ENCODE measurements around the gene ZFHX2. TPM values are rescaled to one million over a fixed set of nuclear protein-coding genes. Genes with fewer than 3 reads are reported as not detected.

Gene ZFHX2
- total and polyA plus RNA-seq, 2 of the 13 experiments (the other 11 are each of a cell fraction or from before 2014, with no cell fraction given), result 0.17 to 0.44 TPM

- TF ChIP-seq PREB (CRISPR knock-in tag; IDR thresholded peaks at IDR 0.05), result no peak
- no peak for TF ChIP-seq RCOR2 (CRISPR knock-in tag; IDR thresholded peaks at IDR 0.05)
- no peak for TF ChIP-seq NRL (CRISPR knock-in tag; IDR thresholded peaks at IDR 0.05; ENCODE audit: borderline replicate concordance)
- TF ChIP-seq ZNF510 (CRISPR knock-in tag; IDR thresholded peaks at IDR 0.05; ENCODE audit: low read depth), result no peak
- TF ChIP-seq FOXO1 (CRISPR knock-in tag; IDR thresholded peaks at IDR 0.05), result 0 out of 2 replicates have a peak, but pooled peaks have one; percentile 3
- TF ChIP-seq CEBPG (CRISPR knock-in tag; IDR thresholded peaks at IDR 0.05), result no peak
- 0 out of 2 replicates have a peak, but pooled peaks have one; percentile 1 for TF ChIP-seq TRIM24 (CRISPR knock-in tag; IDR thresholded peaks at IDR 0.05)
- TF ChIP-seq ZFX (CRISPR knock-in tag; IDR thresholded peaks at IDR 0.05; ENCODE audit: low read depth), result 0 out of 2 replicates have a peak, but pooled peaks have one; percentile 36
- no peak for TF ChIP-seq SIN3A (IDR thresholded peaks at IDR 0.05; ENCODE audit: borderline replicate concordance, low read depth, low read length)
- TF ChIP-seq THAP7 (CRISPR knock-in tag; IDR thresholded peaks at IDR 0.05), result peak; percentile 4; the same call in 1 of the 2 replicates
- TF ChIP-seq ZNF770 (CRISPR knock-in tag; IDR thresholded peaks at IDR 0.05), result no peak
- TF ChIP-seq ERF (CRISPR knock-in tag; IDR thresholded peaks at IDR 0.05), result peak; percentile 9; the same call in 1 of the 2 replicates
- TF ChIP-seq FOSL1 (CRISPR knock-in tag; IDR thresholded peaks at IDR 0.05; ENCODE audit: borderline replicate concordance), result no peak
- TF ChIP-seq MEIS1 (CRISPR knock-in tag; IDR thresholded peaks at IDR 0.05; ENCODE audit: borderline replicate concordance), result no peak; the same call in 1 of the 2 replicates
- no peak for TF ChIP-seq ZNF724P (CRISPR knock-in tag; IDR thresholded peaks at IDR 0.05; ENCODE audit: borderline replicate concordance)
- TF ChIP-seq ZBTB3 (CRISPR knock-in tag; IDR thresholded peaks at IDR 0.05; ENCODE audit: borderline replicate concordance, low read depth), result 0 out of 2 replicates have a peak, but pooled peaks have one; percentile 51
- TF ChIP-seq ZNF615 (CRISPR knock-in tag; IDR thresholded peaks at IDR 0.05; ENCODE audit: borderline replicate concordance), result no peak
- TF ChIP-seq PBX2 (CRISPR knock-in tag; IDR thresholded peaks at IDR 0.05), result no peak
- TF ChIP-seq PAXIP1 (CRISPR knock-in tag; conservative IDR thresholded peaks at IDR 0.05), result 0 out of 2 replicates have a peak, but pooled peaks have one; percentile 1
- TF ChIP-seq ZNF343 (CRISPR knock-in tag; IDR thresholded peaks at IDR 0.05), result no peak
Observed at GRCh38 chr14:23600322-23600707, 48.8 kb upstream of the ZFHX2 start (continued).

Measured in HepG2 (cell line).